Measurements from ENCODE around the gene DUS2. TPM values are rescaled to one million over a fixed set of nuclear protein-coding genes. Genes with fewer than 3 reads are reported as not detected.
"Not testable (repeated sequence)": the region's sequence is repeated elsewhere in the genome, so short reads cannot be mapped to it uniquely, and the experiment has no call there.

DUS2 gene
- total RNA-seq, 1 experiment from 2014 or later = 23.7 TPM

- no peak overlapping the region for H3K27ac ChIP-seq (ENCODE audit: low read length)
- H3K4me3 ChIP-seq (ENCODE audit: low read length) = no peak overlapping the region
- no peaks in the 10 kb centered on the region for H3K36me3 ChIP-seq (ENCODE audit: insufficient read depth, low read length)
- no peaks in the 10 kb centered on the region for H3K79me2 ChIP-seq (ENCODE audit: low read length)
- H2AFZ ChIP-seq (ENCODE audit: low read length) = peak overlapping the region; percentile 90
- H3K9me3 ChIP-seq (ENCODE audit: low read length) = no peaks in the 10 kb centered on the region
- H3K9me2 ChIP-seq (replicated peaks; ENCODE audit: insufficient read depth, low read length) = no peaks in the 10 kb centered on the region
- peak; percentile 65 for DNase-seq
- H3K9ac ChIP-seq (ENCODE audit: low read length) = 0 out of 2 replicates have a peak overlapping the region, but pooled peaks have one; percentile 30
- H4K20me1 ChIP-seq (ENCODE audit: insufficient read depth, low read depth, low read length) = no peaks in the 10 kb centered on the region
- H3K4me1 ChIP-seq (ENCODE audit: low read length) = peaks cover 7% of the 10 kb centered on the region
- no peaks in the 10 kb centered on the region for H3K27me3 ChIP-seq (ENCODE audit: low read length)
- H3K4me2 ChIP-seq (ENCODE audit: low read depth, low read length, poor library complexity, severe bottlenecking) = no peak overlapping the region
Observed at GRCh38 chr16:68005786-68006286, 17.2 kb upstream of the DUS2 start.

- H3K9ac ChIP-seq (ENCODE audit: low read length) = no peak overlapping the region
- peaks cover 9% of the 10 kb centered on the region for H3K4me1 ChIP-seq (ENCODE audit: low read length)
- H3K9me3 ChIP-seq (ENCODE audit: low read length) = no peaks in the 10 kb centered on the region
- no peak overlapping the region for H3K27ac ChIP-seq (ENCODE audit: low read length)
- no peak for DNase-seq
- H3K27me3 ChIP-seq (ENCODE audit: low read length) = no peaks in the 10 kb centered on the region
- H3K36me3 ChIP-seq (ENCODE audit: insufficient read depth, low read length) = no peaks in the 10 kb centered on the region
- H3K4me2 ChIP-seq (ENCODE audit: low read depth, low read length, poor library complexity, severe bottlenecking) = no peak overlapping the region
- no peak overlapping the region for H3K4me3 ChIP-seq (ENCODE audit: low read length)
- no peaks in the 10 kb centered on the region for H4K20me1 ChIP-seq (ENCODE audit: insufficient read depth, low read depth, low read length)
- H2AFZ ChIP-seq (ENCODE audit: low read length) = no peak overlapping the region
- H3K79me2 ChIP-seq (ENCODE audit: low read length) = no peaks in the 10 kb centered on the region
- H3K9me2 ChIP-seq (replicated peaks; ENCODE audit: insufficient read depth, low read length) = no peaks in the 10 kb centered on the region
Observed at GRCh38 chr16:68009157-68009735, 13.8 kb upstream of the DUS2 start.

- not testable (repeated sequence) for H3K9me2 ChIP-seq (replicated peaks; ENCODE audit: insufficient read depth, low read length); H3K79me2 ChIP-seq (ENCODE audit: low read length); H3K27ac ChIP-seq (ENCODE audit: low read length); H3K4me1 ChIP-seq (ENCODE audit: low read length); H3K9me3 ChIP-seq (ENCODE audit: low read length); H3K4me3 ChIP-seq (ENCODE audit: low read length); H4K20me1 ChIP-seq (ENCODE audit: insufficient read depth, low read depth, low read length); H2AFZ ChIP-seq (ENCODE audit: low read length); H3K36me3 ChIP-seq (ENCODE audit: insufficient read depth, low read length); DNase-seq; H3K27me3 ChIP-seq (ENCODE audit: low read length); H3K4me2 ChIP-seq (ENCODE audit: low read depth, low read length, poor library complexity, severe bottlenecking); H3K9ac ChIP-seq (ENCODE audit: low read length)
Observed at GRCh38 chr16:68009872-68010271, 13.2 kb upstream of the DUS2 start.

- no peaks in the 10 kb centered on the region for H4K20me1 ChIP-seq (ENCODE audit: insufficient read depth, low read depth, low read length)
- peaks cover 3% of the 10 kb centered on the region; the same call in 1 of the 2 replicates for H3K4me1 ChIP-seq (ENCODE audit: low read length)
- H3K27ac ChIP-seq (ENCODE audit: low read length) = no peak overlapping the region
- no peaks in the 10 kb centered on the region for H3K9me3 ChIP-seq (ENCODE audit: low read length)
- no peak overlapping the region for H3K4me2 ChIP-seq (ENCODE audit: low read depth, low read length, poor library complexity, severe bottlenecking)
- H3K36me3 ChIP-seq (ENCODE audit: insufficient read depth, low read length) = no peaks in the 10 kb centered on the region
- no peaks in the 10 kb centered on the region for H3K79me2 ChIP-seq (ENCODE audit: low read length)
- peak overlapping the region; percentile 81; the same call in 1 of the 2 replicates for H2AFZ ChIP-seq (ENCODE audit: low read length)
- H3K9ac ChIP-seq (ENCODE audit: low read length) = no peak overlapping the region
- DNase-seq = no peak
- H3K27me3 ChIP-seq (ENCODE audit: low read length) = no peaks in the 10 kb centered on the region
- H3K9me2 ChIP-seq (replicated peaks; ENCODE audit: insufficient read depth, low read length) = no peaks in the 10 kb centered on the region
- H3K4me3 ChIP-seq (ENCODE audit: low read length) = no peak overlapping the region
Observed at GRCh38 chr16:68013440-68013839, 9.6 kb upstream of the DUS2 start.

- H3K27ac ChIP-seq (ENCODE audit: low read length) = no peak within 1 kb of the TSS
- peaks cover 3% of the 10 kb centered on the region; the same call in 1 of the 2 replicates for H3K4me1 ChIP-seq (ENCODE audit: low read length)
- H3K4me3 ChIP-seq (ENCODE audit: low read length) = no peak within 1 kb of the TSS
- H3K9me3 ChIP-seq (ENCODE audit: low read length) = no peaks in the 10 kb centered on the region
- no peaks in the 10 kb centered on the region for H3K79me2 ChIP-seq (ENCODE audit: low read length)
- H4K20me1 ChIP-seq (ENCODE audit: insufficient read depth, low read depth, low read length) = no peaks in the 10 kb centered on the region
- no peak within 1 kb of the TSS for H2AFZ ChIP-seq (ENCODE audit: low read length)
- no peaks in the 10 kb centered on the region for H3K36me3 ChIP-seq (ENCODE audit: insufficient read depth, low read length)
- no peaks in the 10 kb centered on the region for H3K9me2 ChIP-seq (replicated peaks; ENCODE audit: insufficient read depth, low read length)
- no peaks in the 10 kb centered on the region for H3K27me3 ChIP-seq (ENCODE audit: low read length)
- no peak within 1 kb of the TSS for H3K9ac ChIP-seq (ENCODE audit: low read length)
- H3K4me2 ChIP-seq (ENCODE audit: low read depth, low read length, poor library complexity, severe bottlenecking) = no peak within 1 kb of the TSS
- no peak for DNase-seq
Observed at GRCh38 chr16:68015681-68016080, 7.4 kb upstream of the DUS2 start, which contains the start of gene DPEP2NB. TSS of gene DPEP2NB (minus strand) at chr16:68015911. CDS start at chr16:68015770, 141 bp downstream.

- Histone ChIP-seq H3K27ac (ENCODE audit: low read length) (no peak overlapping the region), H3K4me2 (ENCODE audit: low read depth, low read length, poor library complexity, severe bottlenecking) (no peak overlapping the region), H3K9ac (ENCODE audit: low read length) (no peak overlapping the region), H3K79me2 (ENCODE audit: low read length) (peaks cover 31% of the 10 kb centered on the region), H3K4me3 (ENCODE audit: low read length) (no peak overlapping the region), H3K9me2 (replicated peaks; ENCODE audit: insufficient read depth, low read length) (no peaks in the 10 kb centered on the region), H3K27me3 (ENCODE audit: low read length) (no peaks in the 10 kb centered on the region), H2AFZ (ENCODE audit: low read length) (no peak overlapping the region), H3K36me3 (ENCODE audit: insufficient read depth, low read length) (peaks cover 13% of the 10 kb centered on the region; the same call in 1 of the 2 replicates), H3K9me3 (ENCODE audit: low read length) (no peaks in the 10 kb centered on the region), H3K4me1 (ENCODE audit: low read length) (peaks cover 16% of the 10 kb centered on the region), H4K20me1 (ENCODE audit: insufficient read depth, low read depth, low read length) (peaks cover 14% of the 10 kb centered on the region)
- DNase-seq = no peak
Observed at GRCh38 chr16:68019167-68019680, 3.9 kb upstream of the DUS2 start.

GRCh38 chr16:68021490-68021889 is 1.6 kb upstream of the DUS2 start:
- H3K4me2 ChIP-seq (ENCODE audit: low read depth, low read length, poor library complexity, severe bottlenecking) = peak overlapping the region; percentile 98
- H3K9me3 ChIP-seq (ENCODE audit: low read length) = no peaks in the 10 kb centered on the region
- no peaks in the 10 kb centered on the region for H3K27me3 ChIP-seq (ENCODE audit: low read length)
- no peaks in the 10 kb centered on the region for H3K9me2 ChIP-seq (replicated peaks; ENCODE audit: insufficient read depth, low read length)
- peaks cover 14% of the 10 kb centered on the region for H4K20me1 ChIP-seq (ENCODE audit: insufficient read depth, low read depth, low read length)
- H3K9ac ChIP-seq (ENCODE audit: low read length) = no peak overlapping the region
- no peak for DNase-seq
- H3K36me3 ChIP-seq (ENCODE audit: insufficient read depth, low read length) = peaks cover 23% of the 10 kb centered on the region
- H3K79me2 ChIP-seq (ENCODE audit: low read length) = peaks cover 48% of the 10 kb centered on the region
- peaks cover 21% of the 10 kb centered on the region for H3K4me1 ChIP-seq (ENCODE audit: low read length)
- H2AFZ ChIP-seq (ENCODE audit: low read length) = no peak overlapping the region
- peak overlapping the region; percentile 91; the same call in 1 of the 2 replicates for H3K4me3 ChIP-seq (ENCODE audit: low read length)
- no peak overlapping the region for H3K27ac ChIP-seq (ENCODE audit: low read length)

GRCh38 chr16:68022278-68022727 is 781 bp upstream of the DUS2 start:
- H3K9ac ChIP-seq (ENCODE audit: low read length) = peak overlapping the region; percentile 90
- peaks cover 14% of the 10 kb centered on the region for H4K20me1 ChIP-seq (ENCODE audit: insufficient read depth, low read depth, low read length)
- no peaks in the 10 kb centered on the region for H3K9me2 ChIP-seq (replicated peaks; ENCODE audit: insufficient read depth, low read length)
- H3K4me1 ChIP-seq (ENCODE audit: low read length) = peaks cover 21% of the 10 kb centered on the region
- no peak for DNase-seq
- peaks cover 48% of the 10 kb centered on the region for H3K79me2 ChIP-seq (ENCODE audit: low read length)
- peaks cover 26% of the 10 kb centered on the region for H3K36me3 ChIP-seq (ENCODE audit: insufficient read depth, low read length)
- no peaks in the 10 kb centered on the region for H3K9me3 ChIP-seq (ENCODE audit: low read length)
- no peaks in the 10 kb centered on the region for H3K27me3 ChIP-seq (ENCODE audit: low read length)
- H3K27ac ChIP-seq (ENCODE audit: low read length) = no peak overlapping the region
- no peak overlapping the region for H2AFZ ChIP-seq (ENCODE audit: low read length)
- peak overlapping the region; percentile 98 for H3K4me2 ChIP-seq (ENCODE audit: low read depth, low read length, poor library complexity, severe bottlenecking)
- peak overlapping the region; percentile 91 for H3K4me3 ChIP-seq (ENCODE audit: low read length)
